AG04450 (cell line): Measurements from ENCODE around the gene IL1F10. TPM values are rescaled to one million over a fixed set of nuclear protein-coding genes. Genes with fewer than 3 reads are reported as not detected.

Source experiments
- CTCF ChIA-PET: fragments of 300-600, 350-600 bp; formaldehyde crosslinking; extraction: SDS; loops from one replicate; lab custom pipeline; 2022; ENCODE audit warnings: antibody characterized with exemption, inconsistent platforms; lab: Charles Lee
- POLR2A ChIA-PET: fragments of 350-600 bp; formaldehyde crosslinking; extraction: SDS; loops from one replicate; lab custom pipeline; 2021; ENCODE audit warnings: antibody characterized with exemption, inconsistent platforms; lab: Yijun Ruan, JAX
- DNase-seq: peaks from one replicate; pipeline ENCODE4 v3.0.0-alpha.2; 2011; ENCODE audit warnings: low read depth, low spot score
- H3K27ac ChIP-seq: one replicate; pipeline ENCODE4 v1.5.1; 2012; ENCODE audit warnings: low read depth, low read length, control low read depth
- H3K27me3 ChIP-seq: one replicate; pipeline ENCODE4 v1.6.0; 2012; ENCODE audit warnings: low read length; ENCODE audit not compliant: control insufficient read depth, insufficient read depth
- H3K4me3 ChIP-seq: 2 replicates; pipeline ENCODE4 v1.5.1; 2011; ENCODE audit warnings: mild to moderate bottlenecking, low read depth, low read length, control low read depth
- H3K9me3 ChIP-seq: 2 replicates; pipeline ENCODE4 v1.5.1; 2012; ENCODE audit warnings: low read length; ENCODE audit not compliant: control insufficient read depth, insufficient read depth
- polyA plus RNA-seq: library from polyadenylated mRNA; depleted of rRNA; stranded (reverse); fragments of >200 nt; gene quantifications from 2 replicates; pipeline ENCODE4 v1.2.3, GENCODE V29; 2011
- TF ChIP-seq, protein P1 (sequence below): IDR thresholded peaks from 2 replicates; pipeline ENCODE4 v1.5.1; 2011; ENCODE audit warnings: low read depth, low read length, control low read depth, inconsistent platforms

The IL1F10 gene
- polyA plus RNA-seq, 1 experiment = not detected

DNA sequence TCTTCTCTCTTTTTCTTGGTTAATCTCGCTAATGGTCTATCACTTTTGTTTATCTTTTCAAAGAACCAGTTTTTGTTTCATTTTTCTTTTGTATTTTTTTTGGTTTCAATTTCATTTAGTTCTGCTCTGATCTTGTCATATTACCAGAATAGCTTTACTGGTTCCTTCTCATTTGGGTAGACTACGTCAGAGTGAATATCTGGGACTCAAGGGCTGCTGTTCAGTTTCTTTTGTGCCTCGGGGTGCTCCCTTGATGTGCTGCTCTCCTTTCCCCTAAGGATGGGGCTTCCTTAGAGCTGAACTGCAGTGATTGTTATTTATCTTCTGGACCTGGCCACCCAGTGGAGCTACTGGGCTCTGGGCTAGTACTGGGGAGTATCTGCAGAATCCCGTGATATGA lies 30.3 kb downstream of the IL1F10 start:
- DNase-seq = no peak
- H3K4me3 ChIP-seq = no peak overlapping the region
- ChIA-PET POLR2A (no interaction called here), CTCF (interaction anchor here (0.7 kb wide), 1 partner anchor 18 kb away, joined by 3 read pairs; no protein-coding TSS in a partner anchor)
- no peak overlapping the region for H3K27ac ChIP-seq
- H3K27me3 ChIP-seq = no peaks in the 10 kb centered on the region
- TF ChIP-seq, protein P1, sequence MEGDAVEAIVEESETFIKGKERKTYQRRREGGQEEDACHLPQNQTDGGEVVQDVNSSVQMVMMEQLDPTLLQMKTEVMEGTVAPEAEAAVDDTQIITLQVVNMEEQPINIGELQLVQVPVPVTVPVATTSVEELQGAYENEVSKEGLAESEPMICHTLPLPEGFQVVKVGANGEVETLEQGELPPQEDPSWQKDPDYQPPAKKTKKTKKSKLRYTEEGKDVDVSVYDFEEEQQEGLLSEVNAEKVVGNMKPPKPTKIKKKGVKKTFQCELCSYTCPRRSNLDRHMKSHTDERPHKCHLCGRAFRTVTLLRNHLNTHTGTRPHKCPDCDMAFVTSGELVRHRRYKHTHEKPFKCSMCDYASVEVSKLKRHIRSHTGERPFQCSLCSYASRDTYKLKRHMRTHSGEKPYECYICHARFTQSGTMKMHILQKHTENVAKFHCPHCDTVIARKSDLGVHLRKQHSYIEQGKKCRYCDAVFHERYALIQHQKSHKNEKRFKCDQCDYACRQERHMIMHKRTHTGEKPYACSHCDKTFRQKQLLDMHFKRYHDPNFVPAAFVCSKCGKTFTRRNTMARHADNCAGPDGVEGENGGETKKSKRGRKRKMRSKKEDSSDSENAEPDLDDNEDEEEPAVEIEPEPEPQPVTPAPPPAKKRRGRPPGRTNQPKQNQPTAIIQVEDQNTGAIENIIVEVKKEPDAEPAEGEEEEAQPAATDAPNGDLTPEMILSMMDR = no peak
- no peaks in the 10 kb centered on the region; the same call in 1 of the 2 replicates for H3K9me3 ChIP-seq

DNA sequence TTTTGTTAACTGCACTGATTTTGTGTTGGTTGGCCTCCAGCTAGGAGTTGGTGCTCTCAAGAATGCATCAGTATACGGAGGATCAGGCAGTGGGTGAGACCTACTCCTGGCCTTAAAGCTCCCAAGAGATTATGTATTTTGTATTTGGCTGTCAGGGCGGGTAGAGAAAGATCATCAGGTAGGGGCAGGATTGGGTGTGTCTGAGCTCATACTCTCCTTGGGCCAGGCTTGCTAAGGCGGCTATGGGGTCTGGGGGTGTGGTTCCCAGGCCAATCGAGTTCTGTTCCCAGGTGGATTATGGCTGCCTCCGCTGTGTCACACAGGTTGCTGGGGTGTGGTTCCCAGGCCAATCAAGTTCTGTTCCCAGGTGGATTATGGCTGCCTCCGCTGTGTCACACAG lies 30.8 kb downstream of the IL1F10 start:
- no peak overlapping the region for H3K4me3 ChIP-seq
- TF ChIP-seq, protein P1 = no peak
- POLR2A ChIA-PET = no interaction called here
- H3K27ac ChIP-seq = no peak overlapping the region
- H3K27me3 ChIP-seq = no peaks in the 10 kb centered on the region
- H3K9me3 ChIP-seq = no peaks in the 10 kb centered on the region; the same call in 1 of the 2 replicates
- CTCF ChIA-PET = interaction anchor here (0.7 kb wide), 1 partner anchor 18 kb away, joined by 3 read pairs; no protein-coding TSS in a partner anchor
- no peak for DNase-seq

GRCh38 chr2:113102133-113102532 lies 34.4 kb downstream of the IL1F10 start:
- H3K27ac ChIP-seq = no peak overlapping the region
- H3K27me3 ChIP-seq = no peaks in the 10 kb centered on the region
- CTCF ChIA-PET = no interaction called here
- H3K4me3 ChIP-seq = no peak overlapping the region
- POLR2A ChIA-PET = no interaction called here
- TF ChIP-seq, protein P1 = no peak
- DNase-seq = no peak
- H3K9me3 ChIP-seq = no peaks in the 10 kb centered on the region; the same call in 1 of the 2 replicates

DNA sequence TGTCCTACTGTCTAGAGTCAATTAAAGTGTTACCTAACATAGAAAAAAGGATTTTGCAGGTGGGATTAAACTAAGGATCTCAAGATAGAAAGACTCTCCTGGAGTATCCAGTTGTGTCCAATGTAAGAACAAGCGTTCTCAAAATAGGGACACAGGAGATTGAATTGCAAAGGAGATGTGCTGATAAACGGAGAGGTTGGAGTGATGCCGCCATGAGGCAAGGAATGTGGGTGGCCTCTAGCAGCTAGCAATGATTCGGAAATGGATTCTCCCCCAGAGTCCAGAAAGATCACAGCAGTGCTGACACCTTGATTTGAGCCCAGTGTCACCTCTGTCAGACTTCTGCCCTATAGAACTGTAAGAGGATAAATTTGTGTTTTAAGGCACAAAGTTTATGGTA lies 35.5 kb downstream of the IL1F10 start:
- Histone ChIP-seq H3K27me3 (no peaks in the 10 kb centered on the region), H3K9me3 (no peaks in the 10 kb centered on the region; the same call in 1 of the 2 replicates), H3K27ac (no peak overlapping the region), H3K4me3 (no peak overlapping the region)
- DNase-seq = no peak
- TF ChIP-seq, protein P1 = no peak
- ChIA-PET POLR2A (no interaction called here), CTCF (no interaction called here)

- ChIA-PET CTCF (no interaction called here), POLR2A (no interaction called here)
- TF ChIP-seq, protein P1 = no peak
- H3K27me3 ChIP-seq = no peaks in the 10 kb centered on the region
- H3K4me3 ChIP-seq = no peak overlapping the region
- H3K27ac ChIP-seq = no peak overlapping the region
- no peaks in the 10 kb centered on the region; the same call in 1 of the 2 replicates for H3K9me3 ChIP-seq
- DNase-seq = no peak
Measured at GRCh38 chr2:113104054-113104611, 36.4 kb downstream of the IL1F10 start.
